Omental fat pad (tissue), 4 donors: ENCODE measurements around the gene STAG1. TPM values are rescaled to one million over a fixed set of nuclear protein-coding genes. Genes with fewer than 3 reads are reported as not detected.
"Not testable (repeated sequence)": the region's sequence is repeated elsewhere in the genome, so short reads cannot be mapped to it uniquely, and the experiment has no call there.

Experiments used
- ATAC-seq: fragments of 150-250 bp; one replicate; pipeline ENCODE4 v1.9.1; 2016; ENCODE audit warnings: mild to moderate bottlenecking, moderate library complexity; ENCODE audit not compliant: low FRiP score
- DNase-seq: peaks from one replicate; pipeline ENCODE4 v3.0.0-alpha.2; 2019; ENCODE audit warnings: low spot score
- total RNA-seq, 4 donors: library from RNA; depleted of rRNA; stranded (reverse); fragments of >200 nt; gene quantifications; one replicate each; pipeline ENCODE4 v1.1.0, GENCODE V29; 2016
- TF ChIP-seq, protein P1 (sequence below), 3 donors: fragments of 450-650 bp; IDR thresholded peaks; one replicate each; pipeline ENCODE4 v1.5.1; 2016 to 2017; ENCODE audit warnings: antibody characterized with exemption in 3 of 3, mild to moderate bottlenecking in 3 of 3, moderate library complexity in 2 of 3

The STAG1 gene
- total RNA-seq, 4 donors from 2014 or later: 37.6 to 57.5 (median 41.6) TPM

DNA sequence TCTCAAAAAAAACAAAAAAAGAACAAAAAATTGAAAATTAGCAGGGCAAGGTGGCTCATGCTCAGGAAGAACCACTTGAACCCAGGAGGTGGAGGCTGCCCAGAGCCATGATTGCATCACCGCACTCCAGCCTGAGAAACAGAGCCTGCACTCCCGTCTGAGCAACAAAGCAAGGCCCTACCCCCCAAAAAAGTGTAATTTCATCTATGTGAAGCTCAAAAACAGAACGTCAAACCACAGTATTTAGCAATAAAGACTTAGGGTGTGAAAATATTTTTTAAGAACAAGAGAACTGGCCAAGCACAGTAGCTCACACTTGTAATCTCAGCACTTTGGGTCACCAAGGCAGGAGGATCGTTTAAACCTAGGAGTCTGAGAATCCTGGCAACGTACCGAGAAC is 38.2 kb downstream of the STAG1 start:
- ATAC-seq: no peak
- TF ChIP-seq, protein P1, sequence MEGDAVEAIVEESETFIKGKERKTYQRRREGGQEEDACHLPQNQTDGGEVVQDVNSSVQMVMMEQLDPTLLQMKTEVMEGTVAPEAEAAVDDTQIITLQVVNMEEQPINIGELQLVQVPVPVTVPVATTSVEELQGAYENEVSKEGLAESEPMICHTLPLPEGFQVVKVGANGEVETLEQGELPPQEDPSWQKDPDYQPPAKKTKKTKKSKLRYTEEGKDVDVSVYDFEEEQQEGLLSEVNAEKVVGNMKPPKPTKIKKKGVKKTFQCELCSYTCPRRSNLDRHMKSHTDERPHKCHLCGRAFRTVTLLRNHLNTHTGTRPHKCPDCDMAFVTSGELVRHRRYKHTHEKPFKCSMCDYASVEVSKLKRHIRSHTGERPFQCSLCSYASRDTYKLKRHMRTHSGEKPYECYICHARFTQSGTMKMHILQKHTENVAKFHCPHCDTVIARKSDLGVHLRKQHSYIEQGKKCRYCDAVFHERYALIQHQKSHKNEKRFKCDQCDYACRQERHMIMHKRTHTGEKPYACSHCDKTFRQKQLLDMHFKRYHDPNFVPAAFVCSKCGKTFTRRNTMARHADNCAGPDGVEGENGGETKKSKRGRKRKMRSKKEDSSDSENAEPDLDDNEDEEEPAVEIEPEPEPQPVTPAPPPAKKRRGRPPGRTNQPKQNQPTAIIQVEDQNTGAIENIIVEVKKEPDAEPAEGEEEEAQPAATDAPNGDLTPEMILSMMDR (IDR thresholded peaks at IDR 0.05): no peak

GRCh38 chr3:136712941-136713340 is 39.2 kb downstream of the STAG1 start:
- ATAC-seq (no peak), DNase-seq (no peak)
- TF ChIP-seq, protein P1 (IDR thresholded peaks at IDR 0.05): no peak

More for the DNA sequence above, 38.2 kb downstream of the STAG1 start:
- no peak for DNase-seq

DNA sequence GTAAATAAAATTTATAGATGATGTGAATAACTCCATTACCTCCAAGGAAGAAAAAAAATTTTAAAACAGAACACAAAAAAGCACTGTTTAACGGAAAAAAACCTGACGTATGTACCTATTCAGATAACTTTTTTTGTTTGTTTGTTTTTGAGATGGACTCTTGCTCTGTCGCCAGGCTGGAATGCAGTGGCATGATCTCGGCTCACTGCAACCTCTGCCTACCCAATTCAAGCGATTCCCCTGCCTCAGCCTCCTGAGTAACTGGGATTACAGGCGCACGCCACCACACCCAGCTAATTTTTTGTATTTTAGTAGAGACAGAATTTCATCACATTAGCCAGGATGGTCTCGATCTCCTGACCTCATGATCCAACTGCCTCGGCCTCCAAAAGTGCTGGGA is 40.3 kb downstream of the STAG1 start:
- not testable (repeated sequence) for DNase-seq, ATAC-seq

- TF ChIP-seq, protein P1 (IDR thresholded peaks at IDR 0.05): no peak
- ATAC-seq (no peak), DNase-seq (no peak)
Observed at GRCh38 chr3:136711277-136711676, 40.9 kb downstream of the STAG1 start.

GRCh38 chr3:136709775-136710174 is 42.4 kb downstream of the STAG1 start:
- not testable (repeated sequence) for ATAC-seq, DNase-seq

DNA sequence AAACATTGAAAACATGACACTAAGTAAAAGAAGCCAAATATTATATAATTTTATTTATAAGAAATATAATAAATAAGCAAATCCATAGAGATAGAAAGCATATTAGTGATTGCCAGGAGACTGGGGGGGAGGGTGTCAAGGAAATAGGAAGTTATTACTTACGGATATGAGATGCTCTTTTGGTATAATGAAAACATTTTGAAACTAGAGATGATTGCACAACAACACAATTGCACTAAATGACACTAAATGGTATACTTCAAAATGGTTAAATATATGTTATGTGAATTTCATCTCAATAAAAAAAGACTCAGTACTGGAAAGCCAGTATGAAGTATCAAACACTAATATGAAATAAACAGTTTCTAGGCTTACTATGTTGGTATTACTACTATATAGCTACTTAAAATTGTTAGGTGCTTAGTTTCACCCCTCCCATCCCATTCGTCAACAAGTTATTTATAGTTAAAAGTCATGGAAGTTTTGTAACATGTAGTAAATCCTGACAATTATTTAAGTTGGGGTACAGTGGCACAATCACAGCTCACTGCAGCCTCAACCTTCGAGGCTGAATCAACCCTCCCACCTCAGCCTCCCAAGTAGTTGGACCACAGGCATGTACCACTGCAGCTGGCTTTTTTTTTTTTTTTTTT is 43.7 kb downstream of the STAG1 start:
- TF ChIP-seq, protein P1 (IDR thresholded peaks at IDR 0.05): no peak
- DNase-seq (no peak), ATAC-seq (no peak)

DNA sequence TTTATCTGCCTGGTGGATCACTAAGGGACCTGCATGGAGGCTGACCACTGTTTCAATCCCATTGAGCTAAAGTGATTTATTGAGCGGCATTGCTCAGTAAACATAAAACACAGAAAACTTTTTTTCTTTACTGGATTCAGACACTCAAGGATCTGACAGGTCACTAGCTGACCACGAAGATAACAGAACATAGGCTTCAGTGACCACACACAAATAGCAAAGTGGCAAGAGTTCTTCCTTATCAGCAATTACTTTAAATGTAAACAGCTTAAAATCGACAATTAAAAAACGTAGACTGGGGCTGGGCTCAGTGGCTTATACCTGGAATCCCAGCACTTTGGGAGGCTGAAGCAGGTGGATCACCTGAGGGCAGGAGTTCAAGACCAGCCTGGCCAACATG is 48.7 kb downstream of the STAG1 start:
- no peak for ATAC-seq

DNA sequence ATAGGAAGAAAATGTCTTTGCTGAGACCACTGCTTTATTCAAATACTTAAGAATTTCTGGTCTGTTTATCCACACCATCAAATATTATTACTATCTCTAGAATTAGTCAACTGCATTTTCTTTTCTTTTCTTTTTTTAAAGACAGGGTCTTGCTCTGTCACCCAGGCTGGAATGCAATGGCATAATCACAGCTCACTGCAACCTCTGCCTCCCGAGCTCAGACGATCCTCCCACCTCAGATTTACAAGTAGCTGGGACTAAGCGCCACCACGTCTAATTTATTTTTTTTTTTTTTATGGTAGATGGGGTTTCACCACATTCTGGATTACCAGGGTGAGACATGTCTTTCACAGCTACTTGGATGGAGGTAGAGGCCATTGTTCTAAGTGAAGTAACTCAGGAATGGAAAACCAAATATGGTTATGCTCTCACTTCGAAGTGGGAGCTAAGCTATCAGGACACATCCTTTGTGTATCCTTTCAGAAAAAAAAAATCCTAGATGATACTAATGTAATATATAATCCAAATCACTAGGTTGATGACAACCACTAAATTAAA is 52.8 kb downstream of the STAG1 start:
- no peak for ATAC-seq
- TF ChIP-seq, protein P1 (IDR thresholded peaks at IDR 0.05): no peak
- no peak for DNase-seq

More for the DNA sequence above, 48.7 kb downstream of the STAG1 start:
- TF ChIP-seq, protein P1 (IDR thresholded peaks at IDR 0.05): no peak
- DNase-seq: no peak
